OCI-LY7 (cell line): Measurements from ENCODE around the gene C1orf159. TPM values are rescaled to one million over a fixed set of nuclear protein-coding genes. Genes with fewer than 3 reads are reported as not detected.

Experiments
- BruUV-seq: library from RNA; stranded (reverse); fragments of 400-500 nt; replicated peaks from 2 replicates; lab custom pipeline; 2021; lab: Mats Ljungman, UMichigan
- CTCF ChIA-PET: fragments of 300-600 bp; sonication (Branson Sonifier 250); formaldehyde crosslinking; loops from one replicate; lab custom pipeline; 2022; ENCODE audit warnings: antibody characterized with exemption; ENCODE audit not compliant: unreplicated experiment; lab: Charles Lee
- POLR2A ChIA-PET: fragments of 300-600 bp; sonication (Branson Sonifier 250); formaldehyde crosslinking; loops from one replicate; lab custom pipeline; 2022; ENCODE audit warnings: antibody characterized with exemption; lab: Charles Lee
- DNase-seq: peaks from one replicate; pipeline ENCODE4 v3.0.0-alpha.2; 2015; ENCODE audit warnings: low spot score
- H2AFZ ChIP-seq: fragments of 200-600 bp; sonication (generic), shearing (Covaris generic); 2 replicates; pipeline ENCODE4 v1.6.1; 2014; ENCODE audit warnings: mild to moderate bottlenecking, antibody characterized with exemption, low read length, moderate library complexity
- H3K27ac ChIP-seq: fragments of 200-600 bp; sonication (generic); 2 replicates; pipeline ENCODE4 v1.5.1; 2014; ENCODE audit warnings: mixed run types, low read depth, mild to moderate bottlenecking, moderate library complexity, low read length, inconsistent platforms; ENCODE audit not compliant: poor library complexity, severe bottlenecking
- H3K36me3 ChIP-seq: fragments of 200-600 bp; sonication (generic); 2 replicates; pipeline ENCODE4 v1.6.1; 2014; ENCODE audit warnings: mild to moderate bottlenecking, antibody characterized with exemption, low read length, moderate library complexity, mixed read lengths; ENCODE audit not compliant: insufficient read depth
- H3K4me1 ChIP-seq: fragments of 200-600 bp; sonication (generic); 2 replicates; pipeline ENCODE4 v1.5.1; 2014; ENCODE audit warnings: mild to moderate bottlenecking, low read length; ENCODE audit not compliant: insufficient read depth, poor library complexity, severe bottlenecking
- H3K4me2 ChIP-seq: fragments of 200-600 bp; sonication (generic); 2 replicates; pipeline ENCODE4 v1.6.1; 2014; ENCODE audit warnings: mild to moderate bottlenecking, low read length
- H3K4me3 ChIP-seq: fragments of 200-600 bp; sonication (generic); 2 replicates; pipeline ENCODE4 v1.5.1; 2014; ENCODE audit warnings: mild to moderate bottlenecking, low read depth, low read length; ENCODE audit not compliant: poor library complexity, severe bottlenecking
- H3K79me2 ChIP-seq: fragments of 200-600 bp; sonication (generic); 2 replicates; pipeline ENCODE4 v1.6.1; 2016; ENCODE audit warnings: low read depth, mild to moderate bottlenecking, low read length, moderate library complexity, mixed read lengths; ENCODE audit not compliant: insufficient read depth
- H3K9me2 ChIP-seq: fragments of 200-600 bp; sonication (generic); 2 replicates; pipeline ENCODE4 v1.6.1; 2016; ENCODE audit warnings: mild to moderate bottlenecking, low read length, mixed read lengths; ENCODE audit not compliant: insufficient read depth
- H3K9me3 ChIP-seq: fragments of 200-600 bp; sonication (generic); 2 replicates; pipeline ENCODE4 v1.6.1; 2014; ENCODE audit warnings: mild to moderate bottlenecking, mixed run types, low read length, mixed read lengths
- H4K20me1 ChIP-seq: fragments of 200-600 bp; sonication (generic); 2 replicates; pipeline ENCODE4 v1.6.1; 2014; ENCODE audit warnings: mild to moderate bottlenecking, antibody characterized with exemption, low read length, moderate library complexity, mixed read lengths; ENCODE audit not compliant: insufficient read depth
- EZH2phosphoT487 ChIP-seq: fragments of 200-600 bp; sonication (generic); IDR thresholded peaks from 2 replicates; pipeline ENCODE4 v1.6.1; 2018; ENCODE audit warnings: low read depth, borderline replicate concordance, mild to moderate bottlenecking, mixed run types, antibody characterized with exemption, low read length, moderate library complexity, mixed read lengths
- intact Hi-C: fragments of 100-400 bp; cut with micrococcal nuclease; formaldehyde crosslinking; loops from one replicate; pipeline ENCODE4 v1.10.0; 2022; ENCODE audit not compliant: unreplicated experiment
- total RNA-seq, 2 experiments: library from RNA; depleted of rRNA in 1 of 2; stranded (reverse); fragments of >200 nt in 1 of 2; shearing (Covaris generic) in 1 of 2; gene quantifications; 2 replicates each; pipeline ENCODE4 v1.2.3, GENCODE V29; 2014 to 2022
- TF ChIP-seq, protein P1 (sequence below): fragments of 200-600 bp; sonication (generic); conservative IDR thresholded peaks from 2 replicates; pipeline ENCODE4 v1.5.1; 2014; ENCODE audit warnings: mild to moderate bottlenecking, antibody characterized with exemption, low read length, moderate library complexity, mixed read lengths

C1orf159 gene
- total RNA-seq, 2 experiments from 2014 or later, result 24.5 to 27.6 TPM

DNA sequence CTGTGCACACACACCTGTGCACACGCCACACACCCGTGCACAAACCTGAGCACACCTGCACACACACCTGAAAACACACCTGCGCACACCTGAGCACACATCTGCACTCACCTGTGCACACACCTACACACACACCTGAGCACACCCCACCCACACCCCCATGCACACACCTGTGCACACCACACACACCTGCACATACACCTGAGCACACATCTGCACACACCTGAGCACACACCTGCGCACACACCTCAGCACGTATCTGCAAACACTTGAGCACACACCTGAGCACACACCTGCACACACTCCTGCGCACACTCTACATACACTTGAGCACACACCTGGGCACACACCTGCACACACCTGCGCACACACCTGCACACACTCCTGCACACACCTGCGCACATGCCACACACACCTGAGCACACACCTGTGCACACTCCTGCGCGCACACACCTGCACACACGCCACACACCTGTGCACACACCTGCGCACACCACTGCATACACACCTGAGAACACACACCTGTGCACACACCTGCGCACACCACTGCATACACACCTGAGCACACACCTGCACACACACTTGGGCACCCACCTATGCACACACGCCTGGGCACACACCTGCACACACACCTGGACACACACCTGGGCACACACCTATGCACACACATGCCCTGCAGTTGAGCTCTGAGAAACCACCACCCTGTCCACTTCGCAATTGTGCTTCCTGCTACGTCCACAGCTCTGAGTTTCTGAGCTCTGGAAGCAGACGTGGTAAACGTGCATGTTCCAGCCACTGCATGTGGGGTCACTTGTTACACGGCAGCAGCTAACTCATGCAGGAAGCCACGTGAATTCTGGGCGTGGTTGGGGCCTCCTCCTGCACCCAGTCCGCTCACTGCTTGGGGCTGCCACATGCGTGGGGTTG lies 8.0 kb upstream of the C1orf159 start:
- no peak for DNase-seq
- H3K79me2 ChIP-seq, result no peaks in the 10 kb centered on the region
- H3K4me1 ChIP-seq, result no peaks in the 10 kb centered on the region
- BruUV-seq, result no TSS peak
- no peak overlapping the region for H3K4me2 ChIP-seq
- intact Hi-C loops, result loop anchor here (2.0 kb wide), 2 partner anchors 89 to 169 kb away; no protein-coding TSS in a partner anchor
- ChIA-PET POLR2A (no interaction called here), CTCF (no interaction called here)
- no peak overlapping the region for H3K27ac ChIP-seq
- TF ChIP-seq, protein P1, sequence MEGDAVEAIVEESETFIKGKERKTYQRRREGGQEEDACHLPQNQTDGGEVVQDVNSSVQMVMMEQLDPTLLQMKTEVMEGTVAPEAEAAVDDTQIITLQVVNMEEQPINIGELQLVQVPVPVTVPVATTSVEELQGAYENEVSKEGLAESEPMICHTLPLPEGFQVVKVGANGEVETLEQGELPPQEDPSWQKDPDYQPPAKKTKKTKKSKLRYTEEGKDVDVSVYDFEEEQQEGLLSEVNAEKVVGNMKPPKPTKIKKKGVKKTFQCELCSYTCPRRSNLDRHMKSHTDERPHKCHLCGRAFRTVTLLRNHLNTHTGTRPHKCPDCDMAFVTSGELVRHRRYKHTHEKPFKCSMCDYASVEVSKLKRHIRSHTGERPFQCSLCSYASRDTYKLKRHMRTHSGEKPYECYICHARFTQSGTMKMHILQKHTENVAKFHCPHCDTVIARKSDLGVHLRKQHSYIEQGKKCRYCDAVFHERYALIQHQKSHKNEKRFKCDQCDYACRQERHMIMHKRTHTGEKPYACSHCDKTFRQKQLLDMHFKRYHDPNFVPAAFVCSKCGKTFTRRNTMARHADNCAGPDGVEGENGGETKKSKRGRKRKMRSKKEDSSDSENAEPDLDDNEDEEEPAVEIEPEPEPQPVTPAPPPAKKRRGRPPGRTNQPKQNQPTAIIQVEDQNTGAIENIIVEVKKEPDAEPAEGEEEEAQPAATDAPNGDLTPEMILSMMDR, result no peak
- no peak for TF ChIP-seq EZH2phosphoT487
- no peaks in the 10 kb centered on the region for H3K9me3 ChIP-seq
- no peaks in the 10 kb centered on the region for H3K9me2 ChIP-seq
- no peaks in the 10 kb centered on the region for H4K20me1 ChIP-seq
- no peaks in the 10 kb centered on the region for H3K36me3 ChIP-seq
- no peak overlapping the region for H2AFZ ChIP-seq
- no peak overlapping the region for H3K4me3 ChIP-seq

DNA sequence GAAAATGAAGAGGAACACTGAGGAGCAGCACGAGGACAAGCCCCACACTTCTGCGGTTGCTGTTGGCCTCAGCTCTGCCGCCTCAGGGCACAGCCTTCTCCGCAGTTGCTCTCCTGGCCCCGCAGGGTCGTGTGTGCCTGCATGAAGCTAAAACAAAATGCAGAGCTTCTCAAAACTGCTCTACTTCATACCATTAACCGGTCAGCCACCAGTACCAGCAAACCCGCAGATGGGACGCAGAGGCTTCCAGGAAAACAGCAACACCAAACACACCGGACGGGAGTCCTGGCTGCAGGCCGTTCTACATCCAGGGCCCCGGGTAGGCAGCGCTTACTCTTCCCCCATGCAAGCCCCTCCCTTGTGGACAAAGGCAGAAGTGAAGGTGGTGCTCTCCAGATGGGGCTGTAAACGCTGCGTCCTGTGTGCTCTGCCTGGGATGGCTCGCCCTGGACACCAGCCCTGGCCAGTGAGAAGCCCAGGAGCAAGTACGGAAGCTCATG lies 7.1 kb upstream of the C1orf159 start:
- no peaks in the 10 kb centered on the region for H3K9me2 ChIP-seq
- no peaks in the 10 kb centered on the region for H3K79me2 ChIP-seq
- POLR2A ChIA-PET, result interaction anchor here (0.5 kb wide), 1 partner anchor 457 kb away, joined by 3 read pairs; no protein-coding TSS in a partner anchor
- H3K9me3 ChIP-seq, result no peaks in the 10 kb centered on the region
- no TSS peak for BruUV-seq
- H3K36me3 ChIP-seq, result no peaks in the 10 kb centered on the region
- no peak for DNase-seq
- TF ChIP-seq EZH2phosphoT487, result no peak
- TF ChIP-seq, protein P1, result no peak
- intact Hi-C loops, result loop anchor here (1.0 to 2.0 kb wide), 3 partner anchors 90 to 170 kb away; no protein-coding TSS in a partner anchor
- no peak overlapping the region for H2AFZ ChIP-seq
- H3K4me3 ChIP-seq, result no peak overlapping the region
- H4K20me1 ChIP-seq, result no peaks in the 10 kb centered on the region
- H3K27ac ChIP-seq, result no peak overlapping the region
- H3K4me2 ChIP-seq, result no peak overlapping the region
- CTCF ChIA-PET, result interaction anchor here (0.7 kb wide), 1 partner anchor 151 kb away, joined by 11 read pairs; the partner anchor contains the start of gene UBE2J2
- H3K4me1 ChIP-seq, result no peaks in the 10 kb centered on the region
